22Rv1 (cell line): ENCODE results near the gene CNGA3.

Experiments
- H3K27ac ChIP-seq: fragments of 450-650 bp; 2 replicates; pipeline ENCODE4 v1.5.1; 2017
- CTCF ChIP-seq: fragments of 450-650 bp; IDR thresholded peaks from 2 replicates; pipeline ENCODE4 v1.5.1; 2017; ENCODE audit warnings: mild to moderate bottlenecking
- ZFX ChIP-seq: fragments of 450-650 bp; IDR thresholded peaks from 2 replicates; pipeline ENCODE4 v1.6.1; 2017; ENCODE audit warnings: antibody characterized with exemption, borderline replicate concordance

CNGA3 gene

GRCh38 chr2:98372121-98372520 lies 25.9 kb downstream of the CNGA3 start:
- TF ChIP-seq ZFX (no peak), CTCF (no peak)
- H3K27ac ChIP-seq, result no peak overlapping the region

- H3K27ac ChIP-seq, result no peak overlapping the region
- TF ChIP-seq CTCF, result no peak
- no peak for TF ChIP-seq ZFX
Measured at GRCh38 chr2:98372579-98372978, 26.3 kb downstream of the CNGA3 start.

- TF ChIP-seq ZFX (no peak), CTCF (no peak)
- no peak overlapping the region for H3K27ac ChIP-seq
Measured at GRCh38 chr2:98374286-98374685, 28.0 kb downstream of the CNGA3 start.

- TF ChIP-seq CTCF, result no peak
- no peak for TF ChIP-seq ZFX
Measured at GRCh38 chr2:98374958-98375570, 28.8 kb downstream of the CNGA3 start.

GRCh38 chr2:98376301-98376910 lies 30.1 kb downstream of the CNGA3 start:
- no peak for TF ChIP-seq CTCF
- TF ChIP-seq ZFX, result no peak

More at GRCh38 chr2:98374958-98375570, 28.8 kb downstream of the CNGA3 start:
- no peak overlapping the region for H3K27ac ChIP-seq

GRCh38 chr2:98376996-98377395 lies 30.7 kb downstream of the CNGA3 start:
- no peak for TF ChIP-seq ZFX
- TF ChIP-seq CTCF, result no peak
- no peak overlapping the region for H3K27ac ChIP-seq

More at GRCh38 chr2:98376301-98376910, 30.1 kb downstream of the CNGA3 start:
- H3K27ac ChIP-seq, result no peak overlapping the region

- no peak overlapping the region for H3K27ac ChIP-seq
- TF ChIP-seq CTCF, result no peak
- no peak for TF ChIP-seq ZFX
Measured at GRCh38 chr2:98377544-98377943, 31.3 kb downstream of the CNGA3 start.
